GM08714 (cell line): ENCODE measurements around the gene CRYBG1.

Source experiments
- H3K4me3 ChIP-seq: fragments of 200-500 bp; sonication (Bioruptor generic); 2 replicates; pipeline ENCODE4 v1.5.1; 2014; ENCODE audit warnings: mild to moderate bottlenecking, low read length, inconsistent platforms
- ZNF274 ChIP-seq: IDR thresholded peaks from 2 replicates; pipeline ENCODE4 v1.6.1; 2012; ENCODE audit warnings: mild to moderate bottlenecking, low read depth, low read length

The CRYBG1 gene

DNA sequence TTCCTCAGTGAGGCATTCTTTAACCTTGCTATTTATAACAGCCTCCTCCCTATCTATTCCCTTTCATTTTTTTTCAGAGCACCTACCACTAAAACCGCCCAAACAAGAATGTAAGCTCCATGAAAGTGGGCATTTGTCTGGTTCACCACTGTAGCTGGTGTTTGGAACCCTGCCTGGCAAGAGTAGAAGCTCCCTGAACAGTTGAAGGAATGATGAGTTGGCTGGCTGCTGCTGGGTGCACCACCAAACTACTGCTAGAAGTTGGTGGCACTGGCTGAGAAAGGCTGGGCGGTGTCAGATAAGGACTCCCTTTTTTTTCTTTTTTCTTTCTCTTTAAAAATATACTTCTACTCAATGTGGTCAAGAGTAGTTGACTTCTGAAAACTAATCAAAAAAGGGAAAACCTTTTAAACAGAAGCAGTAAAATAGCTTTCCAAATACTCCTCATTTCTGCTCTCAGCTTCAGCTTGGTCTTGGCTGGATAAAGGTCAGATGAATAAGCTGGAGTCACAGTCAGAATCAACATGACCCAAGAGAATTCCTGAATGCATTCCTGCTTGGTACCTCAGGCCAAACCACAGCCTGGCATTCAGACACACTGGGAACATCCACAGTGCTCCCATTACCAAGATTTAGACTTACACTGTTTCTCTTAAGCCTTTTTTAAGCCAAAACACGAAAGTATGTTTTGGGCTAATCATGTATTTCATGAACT lies 230.8 kb downstream of the CRYBG1 start:
- no peak overlapping the region for H3K4me3 ChIP-seq
- TF ChIP-seq ZNF274, result no peak

DNA sequence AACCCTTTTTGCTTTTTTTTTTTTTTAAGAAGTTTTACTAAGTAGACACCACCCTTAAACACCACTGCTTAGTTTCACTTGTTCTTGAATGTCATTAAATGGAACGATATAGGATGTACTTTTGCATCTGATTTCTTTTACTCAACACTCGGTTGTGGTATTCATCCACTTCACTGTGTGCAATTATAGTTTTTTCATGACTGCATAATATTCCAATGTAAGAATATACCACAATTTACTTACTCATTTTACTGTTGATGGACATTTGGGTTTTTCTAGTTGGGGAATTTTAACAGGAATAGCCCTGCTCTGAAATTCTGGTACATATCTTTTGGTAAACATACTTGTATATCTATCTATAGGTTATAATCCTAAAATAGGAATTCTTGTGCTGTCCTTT lies 238.9 kb downstream of the CRYBG1 start:
- H3K4me3 ChIP-seq, result no peak overlapping the region
- TF ChIP-seq ZNF274, result no peak

GRCh38 chr6:106600329-106600728 lies 239.8 kb downstream of the CRYBG1 start:
- no peak overlapping the region for H3K4me3 ChIP-seq
- no peak for TF ChIP-seq ZNF274

GRCh38 chr6:106608080-106608668 lies 247.7 kb downstream of the CRYBG1 start:
- H3K4me3 ChIP-seq, result no peak overlapping the region
- no peak for TF ChIP-seq ZNF274

DNA sequence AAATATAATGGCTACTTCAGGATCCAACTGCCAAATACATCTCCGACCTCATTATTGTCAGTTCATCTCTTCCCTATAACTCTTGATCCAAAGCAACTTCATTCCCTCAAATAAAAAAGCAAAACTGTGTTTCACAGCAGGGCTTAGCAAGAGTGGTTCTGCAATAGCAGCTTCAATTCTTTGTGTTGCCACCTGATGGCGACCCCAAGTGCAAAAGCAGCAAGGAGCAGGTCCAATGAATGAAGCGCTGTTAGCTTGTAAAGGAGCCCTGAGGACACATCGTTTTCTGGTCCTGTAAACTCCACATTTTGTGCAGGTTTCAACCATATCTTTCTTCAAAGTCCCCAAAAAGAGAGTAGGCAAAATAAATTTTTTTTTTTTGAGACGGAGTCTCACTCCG lies 249.2 kb downstream of the CRYBG1 start:
- no peak for TF ChIP-seq ZNF274
- H3K4me3 ChIP-seq, result no peak overlapping the region

DNA sequence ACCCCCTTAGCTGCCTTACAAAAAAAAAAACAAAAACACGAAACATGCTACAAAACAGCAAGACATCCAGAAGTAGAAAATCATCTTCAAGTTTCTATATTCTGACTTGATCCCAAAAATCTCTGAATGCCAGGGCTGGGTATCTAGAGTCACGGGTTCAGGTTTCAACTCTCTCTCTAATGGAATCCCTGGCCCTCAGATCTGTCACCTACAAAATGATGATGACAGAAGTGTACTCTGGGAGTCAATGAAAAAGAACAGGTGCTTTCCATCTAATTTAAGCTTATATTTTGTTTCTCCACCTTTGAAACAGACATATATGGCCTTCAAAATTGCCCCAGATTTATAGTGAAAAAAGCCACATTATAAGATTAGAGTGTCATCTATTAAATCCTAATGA lies 250.5 kb downstream of the CRYBG1 start:
- no peak for TF ChIP-seq ZNF274
- H3K4me3 ChIP-seq, result no peak overlapping the region

GRCh38 chr6:106612671-106613416 lies 252.3 kb downstream of the CRYBG1 start:
- no peak for TF ChIP-seq ZNF274
- no peak overlapping the region for H3K4me3 ChIP-seq

DNA sequence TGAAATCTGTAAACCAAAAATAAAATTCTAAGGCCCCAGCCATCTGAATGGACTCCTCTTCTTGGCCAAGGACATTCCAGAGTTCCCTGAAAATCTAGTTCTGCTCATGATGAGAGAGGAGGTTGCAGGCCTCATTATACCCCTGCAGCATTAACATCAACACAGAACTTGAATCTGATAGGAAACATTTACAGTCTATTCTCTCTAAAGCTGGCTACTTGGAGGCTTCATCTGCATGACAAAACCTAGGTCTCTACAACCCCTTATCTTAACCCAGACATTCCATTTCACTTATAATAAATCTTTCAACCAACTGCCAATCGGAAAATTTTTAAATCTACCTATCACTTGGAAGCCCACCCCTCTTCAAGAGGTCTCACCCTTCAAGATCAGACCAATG lies 253.1 kb downstream of the CRYBG1 start:
- no peak overlapping the region for H3K4me3 ChIP-seq
- no peak for TF ChIP-seq ZNF274

- H3K4me3 ChIP-seq, result no peak overlapping the region
These were observed 253.6 kb downstream of the CRYBG1 start for GRCh38 chr6:106614166-106614565.

DNA sequence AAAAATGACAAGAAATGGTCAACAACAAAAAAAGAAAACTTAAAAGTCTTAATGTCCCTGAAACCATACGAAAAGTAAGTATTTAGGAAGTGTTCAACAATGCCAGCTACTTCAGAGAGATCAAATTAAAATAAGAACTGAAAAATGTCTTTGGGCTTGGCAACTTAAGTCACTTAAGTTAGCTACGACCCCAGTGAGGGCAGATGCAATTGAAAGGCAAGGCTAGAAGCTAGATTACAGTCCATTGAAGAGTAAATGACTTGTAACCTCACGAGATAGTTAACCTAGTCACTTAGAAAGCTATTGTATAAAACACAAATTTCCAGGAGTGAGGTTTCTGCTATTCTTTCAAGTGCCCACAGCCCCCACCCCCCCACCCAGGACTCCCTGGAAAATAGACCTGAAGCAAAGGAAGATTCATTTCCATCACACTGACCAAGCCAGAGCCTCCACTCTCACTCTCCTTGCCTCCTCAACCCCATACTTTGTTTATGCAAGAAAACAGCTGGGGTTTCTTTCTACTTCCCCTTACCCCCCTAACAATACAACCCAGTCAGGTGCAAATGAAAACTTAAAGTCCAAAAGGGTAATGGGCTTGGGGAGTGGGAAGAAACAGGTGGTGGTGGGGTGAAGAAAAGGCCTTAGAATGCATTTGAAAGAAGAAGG lies 254.2 kb downstream of the CRYBG1 start:
- H3K4me3 ChIP-seq, result no peak overlapping the region

More at GRCh38 chr6:106614166-106614565, 253.6 kb downstream of the CRYBG1 start:
- TF ChIP-seq ZNF274, result no peak

DNA sequence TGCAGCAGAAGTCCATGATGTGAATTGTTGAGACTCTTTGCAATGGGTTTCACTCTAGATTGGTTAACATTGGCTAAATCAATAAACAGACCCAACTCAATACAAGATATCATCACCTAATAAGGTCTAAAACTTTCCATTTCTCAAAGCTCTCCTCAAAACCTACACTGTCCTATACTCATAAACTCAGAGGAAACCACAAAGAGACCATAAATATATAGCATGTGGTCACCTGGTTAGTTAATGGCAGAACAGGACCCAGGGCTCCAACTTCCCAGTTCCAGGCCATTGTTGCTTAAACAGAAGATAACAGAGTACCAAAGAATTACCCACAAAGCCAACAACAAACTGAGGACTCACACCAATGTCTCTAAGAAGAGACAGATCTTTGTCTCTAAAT lies 256.8 kb downstream of the CRYBG1 start:
- no peak overlapping the region for H3K4me3 ChIP-seq
- TF ChIP-seq ZNF274, result no peak

More for the DNA sequence above, 254.2 kb downstream of the CRYBG1 start:
- TF ChIP-seq ZNF274, result no peak

GRCh38 chr6:106617857-106618256 lies 257.3 kb downstream of the CRYBG1 start:
- no peak overlapping the region; the same call in 1 of the 2 replicates for H3K4me3 ChIP-seq
- TF ChIP-seq ZNF274, result no peak

DNA sequence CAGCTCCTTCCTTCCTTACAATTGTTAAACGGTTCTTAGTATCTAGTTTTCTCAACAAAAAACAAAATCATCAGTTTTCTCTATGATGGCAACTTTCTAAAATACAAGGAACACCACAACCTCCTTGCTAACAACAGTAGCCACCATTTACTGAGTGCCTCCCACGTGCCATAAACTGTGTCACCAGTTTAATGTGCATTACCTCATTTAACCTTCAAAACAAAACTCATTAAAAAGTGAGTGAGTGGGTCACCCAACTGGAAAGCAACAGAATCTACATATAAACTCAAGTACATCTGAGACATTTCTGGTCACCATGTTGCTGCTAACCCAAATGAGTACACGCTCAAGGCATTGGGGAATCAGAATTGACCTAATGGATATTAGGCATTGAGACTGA lies 257.8 kb downstream of the CRYBG1 start:
- no peak for TF ChIP-seq ZNF274
- H3K4me3 ChIP-seq, result no peak overlapping the region

GRCh38 chr6:106619223-106619622 lies 258.7 kb downstream of the CRYBG1 start:
- H3K4me3 ChIP-seq, result no peak overlapping the region
- TF ChIP-seq ZNF274, result no peak
